Right ventricle myocardium inferior (tissue), 1 donor: ENCODE results near the gene PCBP3. TPM values are rescaled to one million over a fixed set of nuclear protein-coding genes. Genes with fewer than 3 reads are reported as not detected.

ENCODE experiments used
- ATAC-seq: fragments of 200-7000 bp; cut with Tn5 transposase; one replicate; pipeline ENCODE4 v1.9.1; 2020; ENCODE audit warnings: mild to moderate bottlenecking, moderate library complexity
- DNase-seq: peaks from one replicate; pipeline ENCODE4 v3.0.0; 2021; ENCODE audit errors: missing footprints
- intact Hi-C: fragments of 100-400 bp; cut with DNase I; formaldehyde crosslinking; loops from one replicate; pipeline ENCODE4 v1.11.0; 2022
- total RNA-seq: library from RNA; stranded (reverse); fragmentation: NEBNext Ultra II Directional; extraction: Animal tissue kit (Norgen Biotek cat#: 25700); gene quantifications from one replicate; pipeline ENCODE4 v1.2.1, GENCODE V29; 2021
- donor health status: DM: no; HTN: yes; CAD: no; lungs with severe emphysema.

Gene PCBP3
- total RNA-seq, 1 donor from 2014 or later = 3.7 TPM

DNA sequence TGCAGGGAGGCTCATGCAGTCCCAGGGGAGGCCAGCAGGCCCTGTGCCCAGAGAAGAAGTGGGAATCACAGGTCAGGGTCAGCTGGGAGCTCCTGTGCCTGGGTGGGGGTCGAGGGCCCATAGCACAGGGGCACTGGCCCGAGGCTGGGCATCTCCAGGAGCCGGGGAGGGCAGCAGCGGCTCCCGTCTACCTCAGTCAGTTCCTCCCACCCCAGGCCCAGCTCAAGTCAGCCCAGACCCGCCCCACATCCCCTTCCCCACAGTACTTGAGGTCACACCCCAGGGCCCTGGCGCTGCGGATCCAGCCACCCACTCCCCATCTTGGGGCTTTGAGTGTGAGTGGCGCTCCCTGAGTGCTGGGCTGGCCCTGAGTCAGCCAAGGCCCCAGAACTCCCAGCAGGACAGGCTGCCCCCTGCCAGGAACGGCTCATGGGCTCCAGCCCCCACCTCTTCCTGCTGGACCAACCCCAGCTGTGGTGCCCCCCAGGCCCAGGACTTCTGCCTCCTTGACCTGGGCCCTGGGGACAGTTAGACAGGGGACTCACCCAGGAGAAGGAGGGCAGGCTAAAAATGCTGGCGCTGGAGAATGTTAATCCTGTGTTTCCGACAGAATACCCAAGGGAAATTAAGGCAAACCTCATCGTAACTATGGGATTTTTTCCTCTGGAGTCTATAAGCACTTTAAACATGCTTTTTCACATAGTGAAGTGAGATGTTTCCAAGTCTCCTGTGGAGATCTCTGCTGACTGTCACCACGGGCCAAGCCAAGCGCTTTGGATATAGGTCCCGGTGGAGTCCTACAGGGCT is 269.3 kb downstream of the PCBP3 start:
- no peak for ATAC-seq

GRCh38 chr21:45913418-45913765 is 269.9 kb downstream of the PCBP3 start:
- intact Hi-C loops = loop anchor here (10.0 kb wide), 1 partner anchor 89 kb away; no protein-coding TSS in a partner anchor
- DNase-seq = no peak

More for the DNA sequence above, 269.3 kb downstream of the PCBP3 start:
- intact Hi-C loops = loop anchor here (10.0 kb wide), 1 partner anchor 88 kb away; no protein-coding TSS in a partner anchor
- DNase-seq = no peak

DNA sequence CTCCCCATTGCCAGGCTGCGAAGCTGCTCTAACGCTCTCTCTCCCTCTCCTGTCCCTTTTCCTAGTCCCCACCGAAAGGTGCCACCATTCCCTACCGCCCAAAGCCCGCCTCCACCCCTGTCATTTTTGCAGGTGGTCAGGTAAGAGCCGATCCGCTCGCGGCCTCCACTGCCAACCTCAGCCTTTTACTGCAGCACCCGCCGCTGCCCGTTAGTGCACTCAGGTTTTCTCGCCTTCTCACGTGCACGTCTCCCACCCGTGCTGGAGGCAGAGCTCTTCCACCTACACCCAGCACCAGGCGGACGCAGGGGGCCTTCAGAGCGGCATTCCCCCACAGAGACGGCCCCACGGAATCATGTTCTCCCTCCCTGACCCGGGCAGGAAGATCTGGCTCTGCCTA is 270.4 kb downstream of the PCBP3 start:
- ATAC-seq = no peak
- DNase-seq = no peak
- intact Hi-C loops = loop anchor here (10.0 kb wide), 1 partner anchor 89 kb away; no protein-coding TSS in a partner anchor

More at GRCh38 chr21:45913418-45913765, 269.9 kb downstream of the PCBP3 start:
- no peak for ATAC-seq

- ATAC-seq (no peak), DNase-seq (no peak)
- intact Hi-C loops = loop anchor here (10.0 kb wide), 1 partner anchor 90 kb away; no protein-coding TSS in a partner anchor
These were observed 270.9 kb downstream of the PCBP3 start for GRCh38 chr21:45914321-45914845.

DNA sequence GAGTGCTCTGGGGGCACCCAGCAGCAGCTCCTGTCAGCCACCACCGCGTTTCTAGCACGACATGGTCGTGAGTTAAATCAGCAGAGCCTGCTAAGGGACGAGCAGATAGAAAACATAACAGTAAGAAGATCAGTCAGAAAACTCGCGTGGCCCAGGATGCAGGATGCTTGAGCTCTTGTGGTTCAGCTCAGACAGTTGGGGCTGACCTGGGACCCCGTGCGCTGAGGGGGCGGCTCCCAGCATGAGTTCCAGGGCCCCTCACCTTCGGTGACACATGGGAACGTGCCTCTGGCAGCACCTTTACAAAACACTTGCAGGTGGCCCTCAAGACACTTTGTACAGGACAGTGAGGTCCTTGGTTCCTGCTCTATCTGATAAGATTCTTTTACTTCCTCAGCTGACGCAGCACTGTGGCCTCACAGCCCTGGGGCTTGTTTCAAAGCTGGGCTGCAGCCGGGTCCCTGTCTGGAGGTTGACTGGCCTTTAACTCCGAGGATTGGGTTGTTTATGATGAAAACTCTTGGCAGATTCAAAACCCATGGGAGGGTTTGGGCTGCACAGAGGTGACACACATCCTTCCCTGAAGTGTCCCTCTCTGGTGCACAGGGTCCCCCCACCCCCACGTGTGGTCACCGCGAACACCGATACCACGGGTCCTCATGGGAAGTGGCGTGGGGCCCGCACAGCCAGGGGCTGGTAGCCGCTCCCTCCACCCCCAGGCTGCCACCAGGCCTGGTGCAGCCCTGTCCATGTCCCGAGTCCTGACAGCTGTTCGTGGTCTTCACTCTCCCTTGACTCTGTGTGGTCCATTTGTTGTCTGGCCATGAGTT is 272.7 kb downstream of the PCBP3 start:
- intact Hi-C loops = loop anchor here (10.0 kb wide), 1 partner anchor 91 kb away; no protein-coding TSS in a partner anchor
- ATAC-seq (no peak), DNase-seq (no peak)

GRCh38 chr21:45917241-45917640 is 273.7 kb downstream of the PCBP3 start:
- DNase-seq (no peak), ATAC-seq (no peak)
- intact Hi-C loops = loop anchor here (10.0 kb wide), 1 partner anchor 92 kb away; no protein-coding TSS in a partner anchor

GRCh38 chr21:45918011-45918410 is 274.5 kb downstream of the PCBP3 start:
- ATAC-seq (no peak), DNase-seq (no peak)
- intact Hi-C loops = loop anchor here (10.0 kb wide), 1 partner anchor 93 kb away; no protein-coding TSS in a partner anchor

DNA sequence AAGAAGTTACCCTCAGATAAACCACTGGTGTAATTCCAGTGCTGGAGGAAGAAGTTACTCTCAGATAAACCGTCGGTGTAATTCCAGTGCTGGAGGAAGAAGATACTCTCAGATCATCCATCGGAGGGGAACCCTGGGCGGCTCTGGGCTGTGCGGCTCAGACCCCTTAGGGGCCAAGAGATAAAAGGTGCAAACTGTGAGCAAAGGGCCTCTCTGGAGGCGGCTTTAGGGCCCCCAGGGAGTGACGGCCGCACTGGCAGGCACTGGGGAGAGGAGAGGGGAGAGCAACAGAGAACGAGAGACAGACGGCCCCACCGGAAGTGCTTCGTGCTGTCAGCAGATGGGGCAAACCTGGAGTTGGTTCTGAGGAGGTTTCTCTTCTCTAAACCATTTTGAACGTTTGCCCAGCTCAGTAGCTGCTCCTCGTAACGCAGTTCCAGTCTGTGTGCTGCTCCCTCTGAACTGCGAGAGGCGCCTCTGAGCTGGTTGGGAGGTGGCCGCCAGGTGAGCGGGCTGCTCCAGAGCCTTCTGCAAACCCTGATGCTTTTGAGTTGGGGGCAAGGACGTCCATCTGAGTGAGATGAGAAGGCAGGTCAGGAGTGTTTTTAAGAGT is 275.4 kb downstream of the PCBP3 start:
- no peak for ATAC-seq
- DNase-seq = no peak
- intact Hi-C loops = loop anchor here (10.0 kb wide), 1 partner anchor 94 kb away; no protein-coding TSS in a partner anchor

- intact Hi-C loops = loop anchor here (10.0 kb wide), 1 partner anchor 95 kb away; no protein-coding TSS in a partner anchor
These were observed 276.1 kb downstream of the PCBP3 start for GRCh38 chr21:45919593-45919992.

DNA sequence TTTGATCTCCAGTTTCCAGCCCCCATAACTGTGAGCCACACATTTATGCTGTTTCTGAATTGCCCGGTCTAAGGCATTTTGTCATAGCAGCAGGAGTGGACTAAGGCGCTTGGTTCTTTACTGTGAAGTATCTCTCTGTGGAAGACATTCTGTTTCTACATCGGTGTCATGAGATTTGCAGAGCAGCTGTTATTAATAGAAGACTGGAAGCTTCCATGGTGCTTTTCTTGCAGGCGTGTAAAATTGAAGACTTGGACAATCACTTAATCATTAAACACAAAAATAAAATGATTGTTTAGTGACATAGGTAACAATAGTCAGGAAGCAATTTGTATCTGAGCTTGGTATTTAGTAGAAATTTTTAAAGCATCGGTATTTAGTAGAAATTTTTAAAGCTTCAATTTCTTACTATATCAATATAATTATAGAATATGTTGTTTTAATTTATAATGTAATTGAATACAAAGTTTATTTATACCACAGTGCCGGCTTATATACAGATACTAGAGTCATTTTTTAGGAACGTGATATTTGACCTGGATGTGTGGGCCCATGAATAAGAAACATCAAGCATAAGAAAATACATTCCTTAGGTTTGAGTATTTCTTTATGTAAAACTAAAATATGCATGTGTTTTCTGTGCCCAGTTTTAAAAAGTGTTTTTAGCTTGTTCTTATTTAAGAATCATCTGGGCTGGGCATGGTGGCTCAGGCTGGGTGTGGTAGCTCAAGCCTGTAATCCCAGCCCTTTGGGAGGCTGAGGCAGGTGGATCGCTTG is 277.5 kb downstream of the PCBP3 start:
- no peak for DNase-seq
- ATAC-seq = no peak
- intact Hi-C loops = no loop called here

More at GRCh38 chr21:45919593-45919992, 276.1 kb downstream of the PCBP3 start:
- DNase-seq (no peak), ATAC-seq (no peak)

GRCh38 chr21:45921917-45922316 is 278.4 kb downstream of the PCBP3 start:
- intact Hi-C loops = loop anchor here (2.0 kb wide), 1 partner anchor 41 kb away; no protein-coding TSS in a partner anchor
- no peak for DNase-seq
- no peak for ATAC-seq

GRCh38 chr21:45922648-45923047 is 279.1 kb downstream of the PCBP3 start:
- intact Hi-C loops = loop anchor here (2.0 kb wide), 1 partner anchor 42 kb away; no protein-coding TSS in a partner anchor
- DNase-seq (no peak), ATAC-seq (no peak)

GRCh38 chr21:45923146-45923545 is 279.6 kb downstream of the PCBP3 start:
- DNase-seq = no peak
- ATAC-seq = peak; percentile 94
- intact Hi-C loops = loop anchor here (2.0 kb wide), 1 partner anchor 42 kb away; no protein-coding TSS in a partner anchor

DNA sequence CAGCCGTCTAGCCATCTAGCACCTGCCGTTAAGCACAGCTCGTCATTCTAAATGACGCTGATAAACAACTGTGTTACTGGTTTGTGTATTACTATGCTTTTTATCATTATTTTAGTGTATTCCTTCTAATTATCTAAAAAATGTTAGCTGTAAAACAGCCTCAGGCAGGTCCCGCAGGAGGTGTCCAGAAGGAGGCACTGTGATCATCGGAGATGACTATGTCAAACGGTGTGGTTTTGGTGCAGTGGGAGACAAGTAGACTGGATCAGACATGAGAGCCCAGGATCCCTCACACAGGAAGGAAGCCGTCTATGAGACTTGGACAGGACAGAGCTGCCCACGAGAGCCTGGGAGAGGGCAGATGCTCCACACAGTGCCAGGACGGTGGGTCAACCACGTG is 282.8 kb downstream of the PCBP3 start:
- DNase-seq (no peak), ATAC-seq (no peak)
- intact Hi-C loops = no loop called here

DNA sequence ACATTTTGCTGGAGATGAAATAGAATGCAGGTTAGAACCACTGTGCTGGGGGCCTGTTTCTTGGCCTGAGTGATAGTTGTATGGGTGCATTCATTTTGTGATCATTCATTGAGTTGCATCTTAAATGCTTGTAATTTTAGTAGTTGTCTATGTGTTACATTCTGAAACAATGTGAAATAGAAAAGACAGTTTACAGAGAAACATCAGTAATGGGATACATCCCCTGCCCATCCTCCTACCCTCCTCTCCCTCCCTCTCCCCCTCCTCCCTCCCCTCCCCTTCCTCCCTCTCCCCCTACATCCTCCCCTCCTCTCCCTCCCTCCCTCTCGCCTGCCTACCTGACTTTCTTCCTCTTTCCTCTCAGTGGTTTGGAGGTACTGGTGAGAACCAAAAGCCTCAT is 283.5 kb downstream of the PCBP3 start:
- DNase-seq (no peak), ATAC-seq (no peak)
- intact Hi-C loops = no loop called here

DNA sequence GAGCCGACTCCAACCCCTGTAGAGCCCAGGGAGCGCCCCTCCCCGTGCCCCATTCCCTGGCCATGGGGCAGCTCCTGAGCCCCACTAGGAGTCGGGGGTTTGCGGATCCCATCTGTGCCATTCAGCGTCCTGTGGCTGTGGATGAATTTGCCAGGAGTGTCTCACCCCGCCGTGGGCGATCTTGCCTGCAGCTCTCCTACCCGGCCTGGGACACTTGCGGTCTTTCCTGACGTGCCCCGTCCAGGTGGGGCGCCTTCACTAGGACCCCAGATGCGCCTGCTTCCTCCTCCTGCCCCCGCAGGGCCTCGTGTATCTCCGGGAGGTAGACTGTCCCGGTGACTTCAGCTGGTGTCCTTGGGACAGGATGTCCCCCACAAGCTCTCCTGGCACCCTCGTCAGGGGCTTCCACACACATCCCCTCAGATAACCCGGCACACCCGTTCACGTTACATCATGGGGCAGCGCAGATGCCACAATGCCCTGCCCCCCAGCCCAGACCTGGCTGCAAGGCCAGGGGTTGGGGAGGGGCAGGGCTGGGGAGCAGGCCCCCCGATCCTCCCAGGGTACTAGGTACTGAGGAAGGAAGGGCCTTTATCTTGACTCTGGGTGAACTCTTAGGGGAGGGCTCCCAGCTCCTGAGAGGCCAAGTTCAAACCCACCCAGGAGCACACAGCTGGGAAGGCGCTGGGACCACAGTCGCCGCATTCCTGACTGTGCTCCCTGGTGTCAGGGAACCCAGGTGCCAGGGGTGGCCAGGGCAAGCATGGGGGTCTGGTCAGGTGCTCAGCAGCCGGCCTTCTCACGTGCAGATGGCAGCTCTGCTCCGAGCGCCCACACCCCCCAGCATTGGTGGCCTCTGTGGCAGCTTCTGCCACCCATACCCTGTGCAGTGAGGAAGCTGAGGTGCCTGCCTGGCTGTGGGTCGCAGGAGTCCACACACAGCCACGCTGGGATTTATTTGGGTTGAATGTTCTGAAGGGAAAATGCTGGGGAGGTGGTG is 284.6 kb downstream of the PCBP3 start:
- DNase-seq (no peak), ATAC-seq (no peak)
- intact Hi-C loops = no loop called here

DNA sequence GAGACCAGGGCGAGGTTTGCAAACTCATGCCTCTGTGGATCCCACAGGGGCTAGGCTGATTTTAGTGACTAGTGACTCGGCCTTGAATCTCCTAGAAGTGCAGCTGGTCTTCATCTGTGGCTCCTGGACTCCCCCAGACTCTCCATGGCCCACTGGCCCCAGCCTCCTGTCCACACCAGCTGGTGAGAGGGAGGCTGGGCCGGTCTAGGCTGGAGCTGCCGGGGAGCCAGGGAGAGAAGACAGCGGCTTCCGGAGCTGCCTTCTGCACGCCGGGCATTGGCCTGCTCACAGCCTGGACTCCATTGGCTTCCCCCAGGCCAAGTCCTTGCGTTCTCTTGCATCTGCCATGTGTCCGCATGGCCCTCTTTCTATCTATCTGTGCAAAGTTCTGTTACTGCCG is 285.9 kb downstream of the PCBP3 start:
- intact Hi-C loops = no loop called here
- ATAC-seq (peak; percentile 37), DNase-seq (no peak)
